Colonic mucosa (tissue), 4 donors: Measurements from ENCODE around the gene CNGA3. TPM values are rescaled to one million over a fixed set of nuclear protein-coding genes. Genes with fewer than 3 reads are reported as not detected.

Experiments used
- DNase-seq: peaks from one replicate; pipeline ENCODE4 v3.0.0-alpha.2; 2020
- H3K27ac ChIP-seq: fragments of 200-600 bp; one replicate; pipeline ENCODE4 v1.8.0; 2021
- H3K27me3 ChIP-seq: fragments of 200-600 bp; one replicate; pipeline ENCODE4 v1.8.0; 2021
- H3K36me3 ChIP-seq: fragments of 200-600 bp; one replicate; pipeline ENCODE4 v1.8.0; 2021
- H3K4me1 ChIP-seq: fragments of 200-600 bp; one replicate; pipeline ENCODE4 v1.8.0; 2021; ENCODE audit warnings: mild to moderate bottlenecking
- H3K4me3 ChIP-seq: fragments of 200-600 bp; one replicate; pipeline ENCODE4 v1.8.0; 2021
- H3K9ac ChIP-seq, 2 donors: one replicate each; pipeline ENCODE4 v1.7.0; 2013; ENCODE audit warnings: control low read depth in 2 of 2, low read depth in 2 of 2, low read length in 2 of 2
- H3K9me3 ChIP-seq: fragments of 200-600 bp; one replicate; pipeline ENCODE4 v1.8.0; 2021
- CTCF ChIP-seq: fragments of 200-600 bp; IDR thresholded peaks from one replicate; pipeline ENCODE4 v1.8.0; 2022; ENCODE audit warnings: antibody characterized with exemption, mild to moderate bottlenecking
- intact Hi-C: fragments of 100-400 bp; cut with DNase I; formaldehyde crosslinking; loops from one replicate; pipeline ENCODE4 v1.14.1; 2022
- total RNA-seq, 2 donors: library from RNA; stranded (reverse); fragmentation: NEBNext Ultra II Directional in 1 of 2; extraction: Animal tissue kit (Norgen Biotek cat#: 25700) in 1 of 2; gene quantifications; one replicate each; pipeline ENCODE4 v1.2.1, GENCODE V29; 2021
- donor health status: healthy.
- donor health status: DM: no; HTN: no; CAD: no.
- donor health status: DM: no; HTN: no; CAD: no.

Gene CNGA3
- total RNA-seq, 2 donors from 2014 or later = 0.20 to 0.35 TPM

GRCh38 chr2:98380203-98380535 is 33.9 kb downstream of the CNGA3 start:
- intact Hi-C loops = loop anchor here (10.0 kb wide), 1 partner anchor 205 kb away; no protein-coding TSS in a partner anchor
- H3K9me3 ChIP-seq = no peaks in the 10 kb centered on the region
- H3K27me3 ChIP-seq = no peaks in the 10 kb centered on the region
- DNase-seq = no peak
- H3K9ac ChIP-seq = no peak overlapping the region
- no peaks in the 10 kb centered on the region for H3K36me3 ChIP-seq
- H3K4me3 ChIP-seq = no peak overlapping the region
- no peaks in the 10 kb centered on the region for H3K4me1 ChIP-seq
- no peak for TF ChIP-seq CTCF
- no peak overlapping the region for H3K27ac ChIP-seq

- intact Hi-C loops = loop anchor here (10.0 kb wide), 1 partner anchor 207 kb away; no protein-coding TSS in a partner anchor
- TF ChIP-seq CTCF = no peak
- DNase-seq = no peak
- H3K27ac ChIP-seq = no peak overlapping the region
- H3K9ac ChIP-seq = no peak overlapping the region
- no peaks in the 10 kb centered on the region for H3K27me3 ChIP-seq
- H3K36me3 ChIP-seq = no peaks in the 10 kb centered on the region
- H3K4me1 ChIP-seq = no peaks in the 10 kb centered on the region
- H3K9me3 ChIP-seq = no peaks in the 10 kb centered on the region
- no peak overlapping the region for H3K4me3 ChIP-seq
These were observed 35.2 kb downstream of the CNGA3 start for GRCh38 chr2:98381494-98381893.

GRCh38 chr2:98382086-98382485 is 35.8 kb downstream of the CNGA3 start:
- H3K4me1 ChIP-seq = no peaks in the 10 kb centered on the region
- H3K36me3 ChIP-seq = no peaks in the 10 kb centered on the region
- intact Hi-C loops = loop anchor here (10.0 kb wide), 1 partner anchor 207 kb away; no protein-coding TSS in a partner anchor
- no peaks in the 10 kb centered on the region for H3K27me3 ChIP-seq
- no peaks in the 10 kb centered on the region for H3K9me3 ChIP-seq
- no peak overlapping the region for H3K27ac ChIP-seq
- no peak overlapping the region for H3K4me3 ChIP-seq
- TF ChIP-seq CTCF = no peak
- DNase-seq = no peak
- no peak overlapping the region for H3K9ac ChIP-seq

- intact Hi-C loops = loop anchor here (10.0 kb wide), 1 partner anchor 208 kb away; no protein-coding TSS in a partner anchor
- no peak for TF ChIP-seq CTCF
- H3K9me3 ChIP-seq = no peaks in the 10 kb centered on the region
- H3K27me3 ChIP-seq = no peaks in the 10 kb centered on the region
- no peak overlapping the region for H3K9ac ChIP-seq
- H3K4me3 ChIP-seq = no peak overlapping the region
- no peaks in the 10 kb centered on the region for H3K4me1 ChIP-seq
- no peak overlapping the region for H3K27ac ChIP-seq
- H3K36me3 ChIP-seq = no peaks in the 10 kb centered on the region
- no peak for DNase-seq
These were observed 36.5 kb downstream of the CNGA3 start for GRCh38 chr2:98382739-98383138.

- Histone ChIP-seq H3K27ac (no peak overlapping the region), H3K27me3 (no peaks in the 10 kb centered on the region), H3K9me3 (no peaks in the 10 kb centered on the region), H3K9ac (no peak overlapping the region), H3K4me3 (no peak overlapping the region), H3K4me1 (no peaks in the 10 kb centered on the region), H3K36me3 (no peaks in the 10 kb centered on the region)
- no peak for TF ChIP-seq CTCF
- intact Hi-C loops = loop anchor here (10.0 kb wide), 1 partner anchor 208 kb away; no protein-coding TSS in a partner anchor
- no peak for DNase-seq
These were observed 36.9 kb downstream of the CNGA3 start for GRCh38 chr2:98383166-98383565.
